Central memory CD4-positive, alpha-beta T cell (primary cell): ENCODE measurements around the gene NAPA.

Source experiments
- DNase-seq: peaks from one replicate; pipeline ENCODE4 v3.0.0; 2022

Gene NAPA

GRCh38 chr19:47450478-47450877 lies 64.4 kb downstream of the NAPA start:
- DNase-seq = no peak

GRCh38 chr19:47448360-47448727 lies 66.5 kb downstream of the NAPA start:
- DNase-seq = no peak

GRCh38 chr19:47447470-47448359 lies 67.1 kb downstream of the NAPA start:
- DNase-seq = peak; percentile 48

- DNase-seq = no peak
Measured at GRCh38 chr19:47446534-47447469, 68.1 kb downstream of the NAPA start.

GRCh38 chr19:47445937-47446402 lies 68.9 kb downstream of the NAPA start:
- peak; percentile 59 for DNase-seq

GRCh38 chr19:47445527-47445926 lies 69.3 kb downstream of the NAPA start:
- DNase-seq = no peak

GRCh38 chr19:47444388-47444821 lies 70.5 kb downstream of the NAPA start:
- peak; percentile 31 for DNase-seq

GRCh38 chr19:47443331-47443730 lies 71.5 kb downstream of the NAPA start:
- DNase-seq = no peak

- DNase-seq = no peak
Measured at GRCh38 chr19:47438793-47439220, 76.1 kb downstream of the NAPA start.
